GM23338 (cell line): ENCODE data around the gene TBX1. TPM values are rescaled to one million over a fixed set of nuclear protein-coding genes. Genes with fewer than 3 reads are reported as not detected.

Experiments
- ATAC-seq: fragments of 200-7000 bp; cut with Tn5 transposase; 3 replicates; pipeline ENCODE4 v1.9.1; 2020
- DNase-seq: peaks from one replicate; pipeline ENCODE4 v3.0.0-alpha.2; 2015; ENCODE audit warnings: low spot score
- H2AFZ ChIP-seq: fragments of 200-600 bp; sonication (generic); 2 replicates; pipeline ENCODE4 v1.8.0; 2016; ENCODE audit warnings: antibody characterized with exemption, mild to moderate bottlenecking, moderate library complexity
- H3F3A ChIP-seq: fragments of 200-600 bp; sonication (generic); replicated peaks from 2 replicates; pipeline ENCODE4 v1.8.0; 2017; ENCODE audit warnings: antibody characterized with exemption, mixed run types, low read depth
- H3K27ac ChIP-seq: fragments of 200-600 bp; sonication (generic); 2 replicates; pipeline ENCODE4 v1.6.1; 2016; ENCODE audit warnings: low read depth
- H3K27me3 ChIP-seq: fragments of 200-600 bp; sonication (generic); 2 replicates; pipeline ENCODE4 v1.8.0; 2016; ENCODE audit warnings: mild to moderate bottlenecking, mixed run types, moderate library complexity; ENCODE audit not compliant: insufficient read depth
- H3K36me3 ChIP-seq: fragments of 200-600 bp; sonication (generic); 2 replicates; pipeline ENCODE4 v1.8.0; 2016; ENCODE audit warnings: mild to moderate bottlenecking; ENCODE audit not compliant: insufficient read depth
- H3K4me1 ChIP-seq: fragments of 200-600 bp; sonication (generic); 2 replicates; pipeline ENCODE4 v1.8.0; 2016; ENCODE audit warnings: mild to moderate bottlenecking, moderate library complexity; ENCODE audit not compliant: insufficient read depth
- H3K4me2 ChIP-seq: fragments of 200-600 bp; sonication (generic); 2 replicates; pipeline ENCODE4 v1.7.1; 2017; ENCODE audit warnings: mixed run types
- H3K4me3 ChIP-seq: fragments of 200-600 bp; sonication (generic); 2 replicates; pipeline ENCODE4 v1.6.1; 2016; ENCODE audit warnings: mixed run types
- H3K79me2 ChIP-seq: fragments of 200-600 bp; sonication (generic); replicated peaks from 2 replicates; pipeline ENCODE4 v1.8.0; 2017; ENCODE audit warnings: mild to moderate bottlenecking; ENCODE audit not compliant: insufficient read depth
- H3K9me2 ChIP-seq: fragments of 200-600 bp; sonication (generic); 2 replicates; pipeline ENCODE4 v1.8.0; 2017; ENCODE audit not compliant: insufficient read depth
- H4K20me1 ChIP-seq: fragments of 200-600 bp; sonication (generic); replicated peaks from 2 replicates; pipeline ENCODE4 v1.8.0; 2017; ENCODE audit warnings: mild to moderate bottlenecking; ENCODE audit not compliant: insufficient read depth
- H3K27ac Mint-ChIP-seq: 2 replicates; pipeline ENCODE4 v1.8.0; 2020; ENCODE audit warnings: inconsistent platforms, mild to moderate bottlenecking, moderate library complexity, mixed read lengths
- H3K27me3 Mint-ChIP-seq: 3 replicates; pipeline ENCODE4 v1.8.0; 2022; ENCODE audit warnings: low read depth, mild to moderate bottlenecking, moderate library complexity, mixed read lengths, inconsistent platforms; ENCODE audit not compliant: insufficient read depth, poor library complexity
- H3K36me3 Mint-ChIP-seq: 3 replicates; pipeline ENCODE4 v1.8.0; 2021; ENCODE audit warnings: low read depth, mild to moderate bottlenecking, inconsistent platforms, moderate library complexity, mixed read lengths
- H3K4me1 Mint-ChIP-seq: 3 replicates; pipeline ENCODE4 v1.8.0; 2020; ENCODE audit warnings: mild to moderate bottlenecking, inconsistent platforms, mixed read lengths
- H3K4me3 Mint-ChIP-seq: 3 replicates; pipeline ENCODE4 v1.8.0; 2021; ENCODE audit warnings: moderate library complexity, mild to moderate bottlenecking, inconsistent platforms, mixed read lengths
- H3K9me3 Mint-ChIP-seq: 3 replicates; pipeline ENCODE4 v1.8.0; 2020; ENCODE audit warnings: moderate library complexity, mild to moderate bottlenecking, inconsistent platforms, mixed read lengths
- CREB1 ChIP-seq: fragments of 250-450 bp; sonication (Bioruptor Pico); IDR thresholded peaks from 2 replicates; pipeline ENCODE4 v1.5.0; 2020; ENCODE audit warnings: low read depth, mild to moderate bottlenecking, moderate library complexity
- CTCF ChIP-seq, 2 experiments: fragments of 200-600 bp in 1 of 2; sonication (generic) in 1 of 2; conservative IDR thresholded peaks; 2 replicates each; pipeline versions ENCODE4 v1.5.1 to v1.6.1; 2016 to 2017; ENCODE audit warnings: antibody characterized with exemption in 2 of 2, low read depth in 2 of 2, mild to moderate bottlenecking in 2 of 2, moderate library complexity in 1 of 2
- ETS1 ChIP-seq: IDR thresholded peaks from 2 replicates; pipeline ENCODE4 v1.6.1; 2016; ENCODE audit warnings: antibody characterized with exemption
- EZH2 ChIP-seq: fragments of 200-600 bp; sonication (generic); IDR thresholded peaks from one replicate; pipeline ENCODE4 v1.8.0; 2017; ENCODE audit warnings: antibody characterized with exemption, mild to moderate bottlenecking, low read depth; ENCODE audit not compliant: unreplicated experiment
- EZH2phosphoT487 ChIP-seq: fragments of 200-600 bp; sonication (generic); IDR thresholded peaks from one replicate; pipeline ENCODE4 v1.8.1; 2018; ENCODE audit warnings: antibody characterized with exemption; ENCODE audit not compliant: unreplicated experiment
- JUNB ChIP-seq: IDR thresholded peaks from one replicate; pipeline ENCODE4 v1.6.1; 2016; ENCODE audit warnings: antibody characterized with exemption; ENCODE audit not compliant: unreplicated experiment
- NANOG ChIP-seq: IDR thresholded peaks from 2 replicates; pipeline ENCODE4 v1.6.1; 2016; ENCODE audit warnings: antibody characterized with exemption, borderline replicate concordance
- POLR2AphosphoS5 ChIP-seq: IDR thresholded peaks from 2 replicates; pipeline ENCODE4 v1.6.1; 2016; ENCODE audit warnings: antibody characterized with exemption, low read depth
- REST ChIP-seq: IDR thresholded peaks from one replicate; pipeline ENCODE4 v1.6.1; 2018; ENCODE audit warnings: antibody characterized with exemption; ENCODE audit not compliant: unreplicated experiment
- STAT1 ChIP-seq: IDR thresholded peaks from one replicate; pipeline ENCODE4 v1.6.1; 2016; ENCODE audit warnings: antibody characterized with exemption; ENCODE audit not compliant: unreplicated experiment
- ZNF114 ChIP-seq: fragments of 250-450 bp; sonication (Bioruptor Pico); IDR thresholded peaks from 2 replicates; pipeline ENCODE4 v1.5.0; 2020; ENCODE audit warnings: mild to moderate bottlenecking, moderate library complexity
- ZNF331 ChIP-seq: fragments of 250-450 bp; sonication (Bioruptor Pico); IDR thresholded peaks from 2 replicates; pipeline ENCODE4 v1.5.0; 2020; ENCODE audit warnings: low read depth, mild to moderate bottlenecking, moderate library complexity
- ZNF462 ChIP-seq: fragments of 250-450 bp; sonication (Bioruptor Pico); IDR thresholded peaks from 2 replicates; pipeline ENCODE4 v1.5.0; 2020; ENCODE audit warnings: mild to moderate bottlenecking, moderate library complexity
- polyA plus RNA-seq: library from polyadenylated mRNA; unstranded; fragments of >200 nt; fragmentation: Nextera tagmentation; extraction: Ambion mirVana; gene quantifications from 2 replicates; pipeline ENCODE4 v1.2.1, GENCODE V29; 2016
- total RNA-seq: library from RNA; depleted of rRNA; stranded (reverse); fragments of >200 nt; shearing (Covaris generic); gene quantifications from 2 replicates; pipeline ENCODE4 v1.2.3, GENCODE V29; 2014

TBX1 gene
- total and polyA plus RNA-seq, 2 experiments from 2014 or later = 0.19 to 0.66 TPM

- Histone ChIP-seq H3K27me3 (peaks cover 69% of the 10 kb centered on the region), H3K4me3 (no peak overlapping the region), H3K27ac (no peak overlapping the region), H3K79me2 (no peaks in the 10 kb centered on the region), H3K4me1 (peaks cover 15% of the 10 kb centered on the region), H2AFZ (no peak overlapping the region), H3K36me3 (no peaks in the 10 kb centered on the region), H3K9me2 (no peaks in the 10 kb centered on the region), H4K20me1 (no peaks in the 10 kb centered on the region), H3K4me2 (no peak overlapping the region), H3F3A (peaks cover 9% of the 10 kb centered on the region)
- Mint-ChIP-seq H3K9me3 (peaks cover 3% of the 10 kb centered on the region; the same call in 1 of the 3 replicates), H3K36me3 (no peaks in the 10 kb centered on the region), H3K4me3 (no peak overlapping the region), H3K27me3 (peaks cover 66% of the 10 kb centered on the region), H3K27ac (no peak overlapping the region), H3K4me1 (peaks cover 15% of the 10 kb centered on the region)
- ATAC-seq (no peak), DNase-seq (no peak)
- TF ChIP-seq CREB1 (CRISPR knock-in tag) (no peak), EZH2 (no peak), EZH2phosphoT487 (no peak), REST (no peak), ZNF331 (CRISPR knock-in tag) (no peak), STAT1 (no peak), JUNB (no peak), ZNF462 (CRISPR knock-in tag) (no peak), NANOG (no peak), ETS1 (no peak), POLR2AphosphoS5 (no peak), ZNF114 (no peak), CTCF (conservative IDR thresholded peaks at IDR 0.05; ENCODE audit: low read depth in 2 of 2) (no peak)
Observed at GRCh38 chr22:19769393-19769715, 8.8 kb downstream of the TBX1 start.
